H9 (cell line): ENCODE results near the gene SVOP. TPM values are rescaled to one million over a fixed set of nuclear protein-coding genes. Genes with fewer than 3 reads are reported as not detected.

Source experiments
- DNase-seq: peaks from one replicate; pipeline ENCODE4 v3.0.0-alpha.2; 2017
- H2AFZ ChIP-seq: one replicate; pipeline ENCODE4 v1.6.1; 2013; ENCODE audit warnings: mild to moderate bottlenecking, low read length, control low read depth, moderate library complexity
- H2AK5ac ChIP-seq: 2 replicates; pipeline ENCODE4 v1.6.1; 2013; ENCODE audit warnings: low read length, control low read depth, mixed read lengths; ENCODE audit not compliant: insufficient read length
- H2BK120ac ChIP-seq: one replicate; pipeline ENCODE4 v1.6.1; 2013; ENCODE audit warnings: low read depth, mild to moderate bottlenecking, low read length, control low read depth, inconsistent platforms; ENCODE audit not compliant: poor library complexity, severe bottlenecking
- H2BK12ac ChIP-seq: 2 replicates; pipeline ENCODE4 v1.6.1; 2013; ENCODE audit warnings: low read length, control low read depth, mixed read lengths, low read depth; ENCODE audit not compliant: insufficient read length
- H2BK15ac ChIP-seq: 2 replicates; pipeline ENCODE4 v1.6.1; 2013; ENCODE audit warnings: low read depth, low read length, control low read depth
- H2BK20ac ChIP-seq: one replicate; pipeline ENCODE4 v1.6.1; 2013; ENCODE audit warnings: low read depth, mild to moderate bottlenecking, low read length, control low read depth, inconsistent platforms; ENCODE audit not compliant: poor library complexity, severe bottlenecking
- H2BK5ac ChIP-seq: 2 replicates; pipeline ENCODE4 v1.6.1; 2013; ENCODE audit warnings: low read length, control low read depth, mixed read lengths; ENCODE audit not compliant: insufficient read length
- H3K14ac ChIP-seq: 2 replicates; pipeline ENCODE4 v1.6.1; 2013; ENCODE audit warnings: low read length, control low read depth; ENCODE audit not compliant: insufficient read depth
- H3K18ac ChIP-seq: 2 replicates; pipeline ENCODE4 v1.6.1; 2013; ENCODE audit warnings: low read depth, mild to moderate bottlenecking, mixed read lengths, low read length, control low read depth; ENCODE audit not compliant: insufficient read length
- H3K23ac ChIP-seq: 2 replicates; pipeline ENCODE4 v1.6.1; 2013; ENCODE audit warnings: low read length, control low read depth, mixed read lengths, low read depth; ENCODE audit not compliant: insufficient read length
- H3K23me2 ChIP-seq: 2 replicates; pipeline ENCODE4 v1.6.1; 2013; ENCODE audit warnings: low read depth, mild to moderate bottlenecking, mixed read lengths, low read length, control low read depth; ENCODE audit not compliant: insufficient read length, poor library complexity, severe bottlenecking
- H3K27ac ChIP-seq: 2 replicates; pipeline ENCODE4 v1.5.1; 2013; ENCODE audit warnings: low read length, control low read depth, mixed read lengths, low read depth; ENCODE audit not compliant: insufficient read length
- H3K27me3 ChIP-seq: 2 replicates; pipeline ENCODE4 v1.6.1; 2013; ENCODE audit warnings: low read length, control low read depth, inconsistent platforms; ENCODE audit not compliant: insufficient read depth
- H3K4ac ChIP-seq: 2 replicates; pipeline ENCODE4 v1.6.1; 2013; ENCODE audit warnings: low read depth, mild to moderate bottlenecking, control low read depth, inconsistent platforms, low read length, moderate library complexity
- H3K4me1 ChIP-seq: 2 replicates; pipeline ENCODE4 v1.6.1; 2013; ENCODE audit warnings: low read length, control low read depth, inconsistent platforms; ENCODE audit not compliant: insufficient read depth
- H3K4me2 ChIP-seq: 2 replicates; pipeline ENCODE4 v1.6.1; 2013; ENCODE audit warnings: low read length, control low read depth, mixed read lengths; ENCODE audit not compliant: insufficient read length, insufficient read depth
- H3K56ac ChIP-seq: 2 replicates; pipeline ENCODE4 v1.6.1; 2013; ENCODE audit warnings: low read depth, mild to moderate bottlenecking, mixed read lengths, low read length, control low read depth; ENCODE audit not compliant: insufficient read length
- H3K79me1 ChIP-seq: 2 replicates; pipeline ENCODE4 v1.6.1; 2013; ENCODE audit warnings: low read depth, mild to moderate bottlenecking, moderate library complexity, low read length, control low read depth, inconsistent platforms; ENCODE audit not compliant: insufficient read depth, poor library complexity, severe bottlenecking
- H3K79me2 ChIP-seq: 2 replicates; pipeline ENCODE4 v1.6.1; 2013; ENCODE audit warnings: low read length, control low read depth, inconsistent platforms; ENCODE audit not compliant: insufficient read depth
- H3K9ac ChIP-seq: 2 replicates; pipeline ENCODE4 v1.6.1; 2013; ENCODE audit warnings: low read length, control low read depth, mixed read lengths; ENCODE audit not compliant: insufficient read length; ENCODE audit errors: extremely low read depth
- H3K9me3 ChIP-seq: one replicate; pipeline ENCODE4 v1.6.1; 2013; ENCODE audit warnings: low read depth, low read length, inconsistent platforms; ENCODE audit not compliant: control insufficient read depth
- H3T11ph ChIP-seq: one replicate; pipeline ENCODE4 v1.6.1; 2013; ENCODE audit warnings: mild to moderate bottlenecking, low read length, control low read depth, inconsistent platforms
- H4K20me1 ChIP-seq: one replicate; pipeline ENCODE4 v1.6.1; 2013; ENCODE audit not compliant: control insufficient read depth, insufficient read length, insufficient read depth
- H4K5ac ChIP-seq: 2 replicates; pipeline ENCODE4 v1.6.1; 2013; ENCODE audit warnings: low read depth, mild to moderate bottlenecking, mixed read lengths, low read length, control low read depth; ENCODE audit not compliant: insufficient read length
- H4K8ac ChIP-seq: replicated peaks from 2 replicates; pipeline ENCODE4 v1.6.1; 2013; ENCODE audit warnings: low read length, control low read depth, mixed read lengths, low read depth; ENCODE audit not compliant: insufficient read length
- H4K91ac ChIP-seq: 2 replicates; pipeline ENCODE4 v1.6.1; 2013; ENCODE audit warnings: low read depth, mild to moderate bottlenecking, moderate library complexity, mixed read lengths, low read length, control low read depth; ENCODE audit not compliant: insufficient read length
- H3K27ac Mint-ChIP-seq, 3 experiments: 2 replicates in 2 of 3; 3 replicates in 1 of 3; pipeline ENCODE4 v1.8.0; 2020 to 2021; ENCODE audit warnings: mixed read lengths in 3 of 3, mild to moderate bottlenecking in 1 of 3, moderate library complexity in 1 of 3
- H3K27me3 Mint-ChIP-seq: 2 replicates; pipeline ENCODE4 v1.8.0; 2021; ENCODE audit warnings: low read depth, mild to moderate bottlenecking, moderate library complexity, mixed read lengths
- H3K36me3 Mint-ChIP-seq, 3 experiments: 2 replicates in 2 of 3; 3 replicates in 1 of 3; pipeline ENCODE4 v1.8.0; 2020 to 2021; ENCODE audit warnings: low read depth in 3 of 3, mixed read lengths in 3 of 3; ENCODE audit not compliant: insufficient read depth in 1 of 3
- H3K4me1 Mint-ChIP-seq, 2 experiments: 2 replicates each; pipeline ENCODE4 v1.8.0; 2020; ENCODE audit warnings: mixed read lengths in 2 of 2
- H3K4me3 Mint-ChIP-seq, 2 experiments: 2 replicates in 1 of 2; 3 replicates in 1 of 2; pipeline ENCODE4 v1.8.0; 2020 to 2021; ENCODE audit warnings: mild to moderate bottlenecking in 2 of 2, mixed read lengths in 2 of 2, moderate library complexity in 1 of 2
- H3K9me3 Mint-ChIP-seq, 2 experiments: 2 replicates in 1 of 2; 3 replicates in 1 of 2; pipeline ENCODE4 v1.8.0; 2020; ENCODE audit warnings: mild to moderate bottlenecking in 2 of 2, mixed read lengths in 2 of 2, moderate library complexity in 1 of 2
- CTCF ChIP-seq: fragments of 200-600 bp; sonication (generic); conservative IDR thresholded peaks from 3 replicates; pipeline ENCODE4 v1.8.0; 2021; ENCODE audit warnings: antibody characterized with exemption, mild to moderate bottlenecking
- WGBS: extraction: QIAGEN DNeasy Blood & Tissue Kit; methylation state at CpG from one replicate; pipeline ENCODE4 v1.1.7; 2013; ENCODE audit warnings: missing lambda C conversion rate, low lambda C conversion rate, mixed read lengths; ENCODE audit not compliant: insufficient read length; ENCODE audit errors: extremely low coverage; 5-methylcytosine and 5-hydroxymethylcytosine counted together
- total RNA-seq: library from RNA; stranded (reverse); gene quantifications from 2 replicates; pipeline ENCODE4 v1.2.1, GENCODE V29; 2021

SVOP gene
- total RNA-seq, 1 experiment from 2014 or later: 0.15 TPM

- H3K79me1 ChIP-seq: no peaks in the 10 kb centered on the region
- Mint-ChIP-seq H3K27me3 (no peaks in the 10 kb centered on the region; the same call in 1 of the 2 replicates), H3K9me3 (no peaks in the 10 kb centered on the region), H3K4me1 (no peaks in the 10 kb centered on the region), H3K4me3 (no peak overlapping the region), H3K27ac (no peak overlapping the region), H3K36me3 (no peaks in the 10 kb centered on the region)
- no peak overlapping the region for H3K14ac ChIP-seq
- no peak overlapping the region for H2BK12ac ChIP-seq
- no peaks in the 10 kb centered on the region for H3K4me1 ChIP-seq
- H3K23ac ChIP-seq: no peak overlapping the region
- no peak overlapping the region for H3T11ph ChIP-seq
- H4K5ac ChIP-seq: no peak overlapping the region
- H3K4ac ChIP-seq: no peak overlapping the region
- no peaks in the 10 kb centered on the region for H4K20me1 ChIP-seq
- no peaks in the 10 kb centered on the region for H3K27me3 ChIP-seq
- no peak overlapping the region for H2BK15ac ChIP-seq
- H2BK5ac ChIP-seq: no peak overlapping the region
- H2BK20ac ChIP-seq: no peak overlapping the region
- no peak overlapping the region for H3K27ac ChIP-seq
- TF ChIP-seq CTCF: no peak
- no peak overlapping the region for H3K56ac ChIP-seq
- H2BK120ac ChIP-seq: no peak overlapping the region
- no peaks in the 10 kb centered on the region for H3K79me2 ChIP-seq
- H2AK5ac ChIP-seq: no peak overlapping the region
- no peak overlapping the region for H2AFZ ChIP-seq
- H3K23me2 ChIP-seq: no peaks in the 10 kb centered on the region
- no peak overlapping the region for H4K91ac ChIP-seq
- no peak overlapping the region for H3K4me2 ChIP-seq
- no peak overlapping the region for H3K9ac ChIP-seq
- no peaks in the 10 kb centered on the region for H3K9me3 ChIP-seq
- no peak overlapping the region for H3K18ac ChIP-seq
- no peak for DNase-seq
- no peak overlapping the region for H4K8ac ChIP-seq
- WGBS: no CpG with 5 or more reads among the region's 4 CpGs
Measured at GRCh38 chr12:108962256-108962655, 58.6 kb downstream of the SVOP start.
